Liver (tissue), 9 donors: ENCODE measurements around the gene NUPR1. TPM values are rescaled to one million over a fixed set of nuclear protein-coding genes. Genes with fewer than 3 reads are reported as not detected.

ENCODE experiments used
- DNase-seq: peaks from one replicate; pipeline ENCODE4 v3.0.0-alpha.2; 2017; ENCODE audit warnings: low spot score
- H3K27ac ChIP-seq, 2 donors: one replicate each; pipeline ENCODE4 v1.7.0; 2013; ENCODE audit warnings: inconsistent platforms in 2 of 2, low read length in 2 of 2, control low read depth in 1 of 2, low read depth in 1 of 2, mild to moderate bottlenecking in 1 of 2
- H3K27me3 ChIP-seq, 4 donors: one replicate each; pipeline versions ENCODE4 v1.6.1 to v1.7.0; 2013; ENCODE audit warnings: low read length in 3 of 4, inconsistent platforms in 1 of 4, mild to moderate bottlenecking in 1 of 4, moderate library complexity in 1 of 4; ENCODE audit not compliant: control insufficient read depth in 4 of 4, insufficient read depth in 4 of 4
- H3K36me3 ChIP-seq, 4 donors: one replicate each; pipeline versions ENCODE4 v1.6.1 to v1.7.0; 2013; ENCODE audit warnings: low read length in 3 of 4, mild to moderate bottlenecking in 3 of 4, low read depth in 1 of 4, moderate library complexity in 1 of 4; ENCODE audit not compliant: control insufficient read depth in 4 of 4, insufficient read depth in 3 of 4
- H3K4me1 ChIP-seq, 4 donors: one replicate each; pipeline versions ENCODE4 v1.6.1 to v1.7.0; 2013; ENCODE audit warnings: low read length in 3 of 4, mild to moderate bottlenecking in 3 of 4, moderate library complexity in 1 of 4; ENCODE audit not compliant: control insufficient read depth in 4 of 4, insufficient read depth in 4 of 4
- H3K4me3 ChIP-seq, 3 donors: one replicate each; pipeline versions ENCODE4 v1.6.1 to v1.7.0; 2013; ENCODE audit warnings: low read length in 3 of 3, control low read depth in 1 of 3, low read depth in 1 of 3, mild to moderate bottlenecking in 1 of 3
- H3K9ac ChIP-seq, 2 donors: one replicate each; pipeline ENCODE4 v1.7.0; 2013; ENCODE audit warnings: low read length in 2 of 2, mild to moderate bottlenecking in 2 of 2, moderate library complexity in 2 of 2, control low read depth in 1 of 2, low read depth in 1 of 2
- H3K9me3 ChIP-seq, 4 donors: one replicate each; pipeline versions ENCODE4 v1.6.1 to v1.7.0; 2013; ENCODE audit warnings: low read length in 3 of 4; ENCODE audit not compliant: control insufficient read depth in 4 of 4
- ATF3 ChIP-seq: IDR thresholded peaks from 2 replicates; pipeline ENCODE4 v1.6.1; 2016; ENCODE audit warnings: antibody characterized with exemption
- EGR1 ChIP-seq, 2 donors: IDR thresholded peaks; 2 replicates each; pipeline ENCODE4 v1.6.1; 2016 to 2018; ENCODE audit warnings: antibody characterized with exemption in 2 of 2, low read depth in 2 of 2
- FOXA1 ChIP-seq: IDR thresholded peaks from 2 replicates; pipeline ENCODE4 v1.6.1; 2016; ENCODE audit warnings: antibody characterized with exemption
- FOXA2 ChIP-seq: IDR thresholded peaks from 2 replicates; pipeline ENCODE4 v1.6.1; 2016; ENCODE audit warnings: antibody characterized with exemption
- GABPA ChIP-seq, 2 donors: IDR thresholded peaks in 1 of 2; conservative IDR thresholded peaks in 1 of 2; 2 replicates each; pipeline ENCODE4 v1.6.1; 2016; ENCODE audit warnings: antibody characterized with exemption in 2 of 2, mild to moderate bottlenecking in 1 of 2, moderate library complexity in 1 of 2
- HNF4A ChIP-seq, 2 donors: conservative IDR thresholded peaks; 2 replicates each; pipeline ENCODE4 v1.6.1; 2016; ENCODE audit warnings: antibody characterized with exemption in 2 of 2, mild to moderate bottlenecking in 2 of 2
- HNF4G ChIP-seq: IDR thresholded peaks from 2 replicates; pipeline ENCODE4 v1.6.1; 2016; ENCODE audit warnings: antibody characterized with exemption
- JUND ChIP-seq, 2 donors: IDR thresholded peaks; 2 replicates each; pipeline ENCODE4 v1.6.1; 2016; ENCODE audit warnings: antibody characterized with exemption in 2 of 2
- MAX ChIP-seq: IDR thresholded peaks from 2 replicates; pipeline ENCODE4 v1.6.1; 2016; ENCODE audit warnings: antibody characterized with exemption
- NR2F2 ChIP-seq: IDR thresholded peaks from 2 replicates; pipeline ENCODE4 v1.6.1; 2016; ENCODE audit warnings: antibody characterized with exemption
- RAD21 ChIP-seq, 2 donors: IDR thresholded peaks; 2 replicates each; pipeline ENCODE4 v1.6.1; 2016; ENCODE audit warnings: antibody characterized with exemption in 2 of 2, mild to moderate bottlenecking in 2 of 2
- REST ChIP-seq: IDR thresholded peaks from 2 replicates; pipeline ENCODE4 v1.6.1; 2016; ENCODE audit warnings: antibody characterized with exemption, mild to moderate bottlenecking
- RXRA ChIP-seq, 2 donors: IDR thresholded peaks; 2 replicates each; pipeline ENCODE4 v1.6.1; 2017 to 2018; ENCODE audit warnings: antibody characterized with exemption in 2 of 2, mild to moderate bottlenecking in 1 of 2
- SP1 ChIP-seq: IDR thresholded peaks from 2 replicates; pipeline ENCODE4 v1.6.1; 2018; ENCODE audit warnings: antibody characterized with exemption, mild to moderate bottlenecking
- TAF1 ChIP-seq: conservative IDR thresholded peaks from 2 replicates; pipeline ENCODE4 v1.6.1; 2016; ENCODE audit warnings: antibody characterized with exemption, mild to moderate bottlenecking
- YY1 ChIP-seq: IDR thresholded peaks from 2 replicates; pipeline ENCODE4 v1.6.1; 2016; ENCODE audit warnings: antibody characterized with exemption, mild to moderate bottlenecking
- WGBS: extraction: QIAGEN DNeasy Blood & Tissue Kit; methylation state at CpG from one replicate; pipeline ENCODE4 v1.1.7; 2013; 5-methylcytosine and 5-hydroxymethylcytosine counted together
- polyA plus RNA-seq, 2 donors: library from polyadenylated mRNA; stranded (reverse) in 1 of 2; unstranded in 1 of 2; fragments of 200-250 nt in 1 of 2; fragments of >200 nt in 1 of 2; fragmentation: Nextera tagmentation in 1 of 2; extraction: Ambion mirVana in 1 of 2; gene quantifications; one replicate each; pipeline versions ENCODE4 v1.2.1 to v1.2.3, GENCODE V29; 2013 to 2015
- total RNA-seq, 2 donors: library from RNA; depleted of rRNA; stranded (reverse); fragments of >200 nt; gene quantifications; one replicate each; pipeline ENCODE4 v1.2.3, GENCODE V29; 2014
- TF ChIP-seq, protein P1 (sequence below): fragments of 150-350 bp; IDR thresholded peaks from 2 replicates; pipeline ENCODE4 v1.5.1; 2017; ENCODE audit warnings: improper control_type of control experiment, low read depth, low read length; ENCODE audit not compliant: missing input control
- TF ChIP-seq, protein P2 (sequence below): IDR thresholded peaks from 2 replicates; pipeline ENCODE4 v1.6.1; 2016; ENCODE audit warnings: antibody characterized with exemption
- donor health status: healthy.
- donor health status: healthy.
- donor health status: healthy.
- donor health status: healthy.
- donor health status: healthy.

The NUPR1 gene
- total and polyA plus RNA-seq, 4 donors = 10.9 to 305 (median 62.6) TPM

DNA sequence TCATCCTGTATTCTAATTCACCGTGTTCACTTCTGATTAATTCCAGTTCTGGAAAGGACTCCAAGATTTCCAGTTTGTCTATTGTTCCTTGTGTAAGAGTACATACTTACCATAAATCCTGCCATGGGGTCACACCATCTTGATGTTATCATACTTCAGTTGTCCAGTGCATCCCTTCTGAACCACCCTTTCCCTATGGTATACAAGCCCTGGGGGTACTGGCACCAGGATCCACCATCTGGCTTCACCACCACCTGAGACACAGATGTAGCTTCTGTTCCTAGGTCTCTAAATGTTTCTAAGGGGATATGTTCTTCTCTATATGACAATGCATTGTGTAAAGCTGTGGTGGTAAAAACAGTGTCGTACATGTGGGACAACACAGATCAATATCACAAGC lies 36.2 kb upstream of the NUPR1 start:
- WGBS = 97% methylated on average over 2 of the region's 2 CpGs
- Histone ChIP-seq H3K4me1 (peaks cover 0 to 6% (median 0%) of the 10 kb centered on the region in 4 donors), H3K36me3 (no peaks in the 10 kb centered on the region), H3K27ac (no peak overlapping the region), H3K9ac (no peak overlapping the region), H3K27me3 (no peaks in the 10 kb centered on the region), H3K4me3 (no peak overlapping the region), H3K9me3 (no peaks in the 10 kb centered on the region)
- no peak for DNase-seq
- TF ChIP-seq YY1 (no peak), RXRA (IDR thresholded peaks at IDR 0.05) (no peak), RAD21 (IDR thresholded peaks at IDR 0.05) (no peak), EGR1 (IDR thresholded peaks at IDR 0.05; ENCODE audit: low read depth in 2 of 2) (no peak), MAX (no peak), REST (no peak), JUND (IDR thresholded peaks at IDR 0.05) (no peak), TAF1 (no peak), ATF3 (no peak), SP1 (no peak), HNF4G (no peak)
- TF ChIP-seq, protein P1, sequence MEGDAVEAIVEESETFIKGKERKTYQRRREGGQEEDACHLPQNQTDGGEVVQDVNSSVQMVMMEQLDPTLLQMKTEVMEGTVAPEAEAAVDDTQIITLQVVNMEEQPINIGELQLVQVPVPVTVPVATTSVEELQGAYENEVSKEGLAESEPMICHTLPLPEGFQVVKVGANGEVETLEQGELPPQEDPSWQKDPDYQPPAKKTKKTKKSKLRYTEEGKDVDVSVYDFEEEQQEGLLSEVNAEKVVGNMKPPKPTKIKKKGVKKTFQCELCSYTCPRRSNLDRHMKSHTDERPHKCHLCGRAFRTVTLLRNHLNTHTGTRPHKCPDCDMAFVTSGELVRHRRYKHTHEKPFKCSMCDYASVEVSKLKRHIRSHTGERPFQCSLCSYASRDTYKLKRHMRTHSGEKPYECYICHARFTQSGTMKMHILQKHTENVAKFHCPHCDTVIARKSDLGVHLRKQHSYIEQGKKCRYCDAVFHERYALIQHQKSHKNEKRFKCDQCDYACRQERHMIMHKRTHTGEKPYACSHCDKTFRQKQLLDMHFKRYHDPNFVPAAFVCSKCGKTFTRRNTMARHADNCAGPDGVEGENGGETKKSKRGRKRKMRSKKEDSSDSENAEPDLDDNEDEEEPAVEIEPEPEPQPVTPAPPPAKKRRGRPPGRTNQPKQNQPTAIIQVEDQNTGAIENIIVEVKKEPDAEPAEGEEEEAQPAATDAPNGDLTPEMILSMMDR = no peak

GRCh38 chr16:28573738-28574718 lies 35.3 kb upstream of the NUPR1 start:
- 84% methylated on average over 17 of the region's 17 CpGs for WGBS
- H3K4me1 ChIP-seq = peaks cover 0 to 6% (median 0%) of the 10 kb centered on the region in 4 donors
- no peak overlapping the region for H3K27ac ChIP-seq
- H3K9ac ChIP-seq = no peak overlapping the region
- DNase-seq = no peak
- H3K9me3 ChIP-seq = no peaks in the 10 kb centered on the region
- no peak overlapping the region for H3K4me3 ChIP-seq
- no peaks in the 10 kb centered on the region for H3K27me3 ChIP-seq
- H3K36me3 ChIP-seq = no peaks in the 10 kb centered on the region
- TF ChIP-seq HNF4G (no peak), FOXA1 (no peak), RXRA (IDR thresholded peaks at IDR 0.05) (no peak), EGR1 (IDR thresholded peaks at IDR 0.05; ENCODE audit: low read depth in 2 of 2) (no peak), RAD21 (IDR thresholded peaks at IDR 0.05) (no peak), YY1 (no peak), TAF1 (no peak), HNF4A (conservative IDR thresholded peaks at IDR 0.05) (no peak), FOXA2 (no peak), SP1 (no peak), ATF3 (no peak), NR2F2 (no peak), GABPA (IDR thresholded peaks at IDR 0.05 in 1 of 2, conservative IDR thresholded peaks at IDR 0.05 in 1 of 2) (no peak)
- TF ChIP-seq, protein P2, sequence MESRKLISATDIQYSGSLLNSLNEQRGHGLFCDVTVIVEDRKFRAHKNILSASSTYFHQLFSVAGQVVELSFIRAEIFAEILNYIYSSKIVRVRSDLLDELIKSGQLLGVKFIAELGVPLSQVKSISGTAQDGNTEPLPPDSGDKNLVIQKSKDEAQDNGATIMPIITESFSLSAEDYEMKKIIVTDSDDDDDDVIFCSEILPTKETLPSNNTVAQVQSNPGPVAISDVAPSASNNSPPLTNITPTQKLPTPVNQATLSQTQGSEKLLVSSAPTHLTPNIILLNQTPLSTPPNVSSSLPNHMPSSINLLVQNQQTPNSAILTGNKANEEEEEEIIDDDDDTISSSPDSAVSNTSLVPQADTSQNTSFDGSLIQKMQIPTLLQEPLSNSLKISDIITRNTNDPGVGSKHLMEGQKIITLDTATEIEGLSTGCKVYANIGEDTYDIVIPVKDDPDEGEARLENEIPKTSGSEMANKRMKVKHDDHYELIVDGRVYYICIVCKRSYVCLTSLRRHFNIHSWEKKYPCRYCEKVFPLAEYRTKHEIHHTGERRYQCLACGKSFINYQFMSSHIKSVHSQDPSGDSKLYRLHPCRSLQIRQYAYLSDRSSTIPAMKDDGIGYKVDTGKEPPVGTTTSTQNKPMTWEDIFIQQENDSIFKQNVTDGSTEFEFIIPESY = no peak
- TF ChIP-seq, protein P1 = no peak
